Stimulated activated CD8-positive, alpha-beta memory T cell treated with anti-CD3 and anti-CD28 coated beads, Interleukin-7, amount 100 ng/mL, for 4 hours (primary cell): ENCODE data around the gene PPP1R36.
"Not testable (repeated sequence)": the region's sequence is repeated elsewhere in the genome, so short reads cannot be mapped to it uniquely, and the experiment has no call there.

Experiments used
- DNase-seq, 2 donors: peaks; one replicate each; pipeline ENCODE4 v3.0.0-alpha.2; 2020; ENCODE audit warnings: low read depth in 2 of 2

The PPP1R36 gene

DNA sequence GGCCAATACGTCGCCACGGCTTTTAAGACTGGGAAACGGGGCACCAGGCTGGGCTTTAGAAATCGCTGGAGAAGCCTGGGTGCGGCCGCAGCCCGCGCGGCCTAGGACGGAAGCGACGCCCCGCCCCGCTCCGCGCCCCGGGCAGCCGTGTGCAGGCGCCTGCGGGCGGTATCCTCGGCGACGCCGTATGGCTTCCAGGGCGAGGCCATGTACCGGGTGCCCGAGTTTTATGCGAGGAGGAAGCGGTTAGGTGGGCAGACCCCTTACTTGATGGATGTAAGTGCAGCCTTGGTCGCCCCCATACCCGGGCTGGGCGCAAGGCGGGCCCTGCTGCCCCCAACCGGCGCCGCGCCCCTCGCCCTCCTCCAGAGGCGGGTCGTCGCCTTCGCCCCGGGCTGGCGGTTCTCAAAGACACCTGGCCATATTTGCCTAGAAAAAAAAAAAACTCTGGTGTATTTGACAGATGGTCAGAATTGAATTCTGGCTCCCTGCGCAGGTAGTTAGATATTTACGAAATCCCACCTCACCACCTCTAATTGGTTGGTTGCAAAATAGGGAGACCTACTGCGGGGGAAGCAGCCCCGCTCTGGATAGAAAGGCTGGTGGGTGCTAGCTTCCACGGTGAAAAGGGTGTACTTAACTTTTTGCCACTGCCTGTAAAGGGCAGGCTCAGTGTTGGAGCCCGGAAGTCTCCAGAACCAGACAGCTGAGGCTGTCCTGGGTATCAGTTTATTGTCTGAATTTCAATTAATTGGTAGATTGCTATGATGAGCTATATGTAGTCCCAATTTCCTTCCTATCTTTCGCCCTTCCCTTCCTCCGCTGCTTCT, at the start of gene PPP1R36:
Gene PPP1R36, plus strand, starts transcription at position 171 of the 830 bp plus-strand sequence. Its CDS starts 37 bp downstream, at position 208.
- peak in 1 of 2 donors; percentile 16 for DNase-seq

DNA sequence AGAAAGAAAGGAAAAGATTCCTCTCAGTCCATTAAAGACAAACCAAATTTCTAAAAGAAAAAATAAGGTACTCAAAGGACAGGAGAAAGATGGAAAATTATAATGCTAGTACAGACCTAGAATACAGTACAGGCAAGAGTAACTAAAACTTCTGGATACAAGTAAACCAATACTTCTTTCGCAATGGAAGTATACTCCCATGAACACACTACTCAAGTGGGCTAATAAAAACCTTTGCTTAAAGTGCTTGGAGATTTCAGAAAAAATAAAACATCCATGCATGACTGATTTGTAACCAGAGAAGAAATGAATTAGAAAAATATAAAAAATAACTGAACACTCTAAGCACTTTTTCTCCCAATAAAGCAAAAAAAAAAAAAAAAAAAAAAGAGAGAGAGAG, 49.7 kb upstream of the PPP1R36 start:
- no peak for DNase-seq

GRCh38 chr14:64501411-64502171, 48.2 kb upstream of the PPP1R36 start:
- DNase-seq: no peak

- no peak for DNase-seq
Measured at GRCh38 chr14:64502456-64502855, 47.3 kb upstream of the PPP1R36 start.

DNA sequence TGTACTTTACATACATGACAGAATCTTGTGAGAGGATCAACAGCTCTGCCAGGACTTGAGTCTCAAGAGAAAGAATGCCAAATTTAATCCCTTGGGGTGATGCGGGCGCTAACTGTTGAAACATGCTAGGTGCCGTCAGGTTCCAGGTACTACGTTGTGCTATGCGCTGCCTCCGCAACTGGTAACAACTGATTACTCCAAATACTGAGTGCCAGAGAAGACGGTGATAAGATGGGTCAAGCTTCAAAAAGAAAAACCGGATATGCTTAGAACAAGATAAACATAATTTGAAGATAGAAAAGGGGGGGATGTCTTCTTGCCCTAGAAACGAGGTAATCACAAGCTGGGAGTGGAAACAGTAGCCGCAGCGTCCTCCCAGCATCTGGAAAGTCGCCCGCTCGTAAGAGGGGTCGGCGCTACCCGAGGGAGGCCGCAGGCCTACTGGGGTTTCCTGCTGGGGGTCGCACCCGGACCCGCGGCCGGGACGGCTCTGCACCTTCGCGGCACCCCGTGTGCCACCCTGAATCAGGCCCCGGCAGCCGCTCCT, 46.8 kb upstream of the PPP1R36 start:
- no peak for DNase-seq

- peak; percentile 96 for DNase-seq
Measured at GRCh38 chr14:64503434-64504309, 46.1 kb upstream of the PPP1R36 start, which contains the start of gene ZBTB25. Gene ZBTB25 (minus strand): TSS chr14:64503838. CDS start chr14:64490533, 13,305 bp downstream.

DNA sequence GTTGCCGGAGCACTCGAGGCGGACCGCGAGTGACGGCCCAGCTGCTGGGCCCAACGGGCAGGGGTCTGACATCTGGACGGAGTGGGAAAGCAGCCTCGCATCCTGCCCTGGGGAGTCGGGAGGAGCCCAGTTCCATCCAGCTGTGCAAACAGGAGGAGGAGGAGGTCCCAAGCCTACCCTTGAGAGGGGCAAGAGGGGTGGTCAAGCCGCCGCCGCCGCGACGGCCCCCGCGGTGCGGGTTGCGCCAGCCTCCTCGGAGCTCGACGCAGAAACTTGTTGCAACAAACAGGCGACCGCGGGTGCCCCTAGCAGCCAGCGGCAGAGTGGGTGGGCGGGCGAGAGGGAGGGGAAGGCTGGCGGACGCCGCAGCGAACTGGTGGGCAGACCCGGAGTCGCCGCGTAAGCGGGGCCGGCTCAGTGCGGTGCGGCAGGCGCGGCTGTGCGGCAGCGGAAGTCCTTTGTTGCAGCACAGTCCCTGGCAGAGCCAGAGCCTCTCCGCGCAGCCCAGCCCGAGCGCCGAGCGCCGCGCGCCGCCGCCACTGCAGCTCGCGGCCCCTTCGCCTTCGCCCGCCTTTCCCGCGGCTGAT, 45.4 kb upstream of the PPP1R36 start, which contains the start of gene ZBTB1:
Gene ZBTB1, plus strand, starts transcription at position 461 of the 587 bp plus-strand sequence. CDS start 16,735 bp downstream, outside the sequence.
- DNase-seq: peak; percentile 83 to 90

- peak; percentile 77 to 82 for DNase-seq
Measured at GRCh38 chr14:64504897-64505794, 44.6 kb upstream of the PPP1R36 start.

GRCh38 chr14:64506721-64507120, 43.0 kb upstream of the PPP1R36 start:
- DNase-seq: no peak

- peak in 1 of 2 donors; percentile 27 for DNase-seq
Measured at GRCh38 chr14:64507376-64508156, 42.2 kb upstream of the PPP1R36 start.

- DNase-seq: no peak
Measured at GRCh38 chr14:64508215-64508776, 41.5 kb upstream of the PPP1R36 start.

DNA sequence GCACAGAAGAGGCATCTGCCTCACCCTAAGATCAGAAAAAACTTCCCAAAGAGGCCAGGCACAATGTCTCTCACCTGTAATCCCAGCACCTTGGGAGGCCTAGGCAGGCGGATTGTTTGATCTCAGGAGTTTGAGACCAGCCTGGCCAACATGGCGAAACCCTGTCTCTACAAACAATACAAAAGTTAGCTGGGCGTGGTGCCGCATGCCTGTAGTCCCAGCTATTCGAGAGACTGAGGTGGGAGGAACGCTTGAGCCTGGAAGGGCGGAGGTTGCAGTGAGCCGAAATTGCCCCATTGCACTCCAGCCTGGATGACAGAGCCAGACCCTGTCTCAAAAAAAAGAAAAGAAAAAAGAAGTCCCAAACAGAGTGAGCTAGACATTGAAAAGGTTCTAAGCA, 40.7 kb upstream of the PPP1R36 start:
- DNase-seq: no peak

DNA sequence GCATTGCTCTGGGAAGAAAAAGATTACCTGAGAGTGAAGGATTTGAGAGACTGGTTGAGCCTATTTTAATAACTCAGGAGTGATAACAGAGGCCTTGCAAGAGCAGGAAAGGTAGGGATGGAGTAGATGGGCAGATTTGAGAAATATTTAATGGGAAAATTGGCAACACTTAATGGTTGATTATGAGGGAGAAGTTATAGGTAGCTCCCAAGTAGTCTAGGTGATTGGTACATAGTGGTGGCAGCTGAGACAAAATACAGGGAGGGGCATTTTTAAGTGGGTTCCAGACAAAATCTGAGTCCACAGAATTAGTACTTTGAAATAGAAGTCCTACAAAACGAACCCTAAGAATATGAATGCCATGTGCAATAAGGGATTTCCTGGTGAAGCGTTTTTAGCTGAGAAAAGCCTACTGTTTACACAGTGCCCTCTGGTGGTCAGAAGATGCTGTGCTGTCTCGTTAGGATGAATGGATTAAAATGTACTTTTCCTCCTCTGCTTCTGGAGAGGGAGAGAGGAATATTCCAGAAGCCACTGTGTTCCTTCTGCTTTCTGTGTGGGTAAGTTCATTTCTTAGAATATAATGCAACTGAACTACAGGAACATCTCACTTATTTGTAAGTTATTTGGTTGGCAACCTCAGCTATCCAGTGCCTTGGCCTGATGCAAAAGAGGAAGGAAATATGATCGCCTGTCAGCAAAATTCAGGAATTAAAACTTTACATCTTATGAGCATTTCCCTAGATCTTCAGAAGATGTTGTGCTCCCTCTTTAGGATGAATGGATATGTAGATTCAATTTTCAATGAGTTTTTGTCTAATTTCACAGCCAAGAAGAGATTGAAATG, 38.7 kb upstream of the PPP1R36 start:
- DNase-seq: peak; percentile 39 to 64

GRCh38 chr14:64513271-64513670, 36.5 kb upstream of the PPP1R36 start:
- DNase-seq: no peak

- no peak for DNase-seq
Measured at GRCh38 chr14:64515053-64515452, 34.7 kb upstream of the PPP1R36 start.

GRCh38 chr14:64516969-64517368, 32.8 kb upstream of the PPP1R36 start:
- DNase-seq: no peak

DNA sequence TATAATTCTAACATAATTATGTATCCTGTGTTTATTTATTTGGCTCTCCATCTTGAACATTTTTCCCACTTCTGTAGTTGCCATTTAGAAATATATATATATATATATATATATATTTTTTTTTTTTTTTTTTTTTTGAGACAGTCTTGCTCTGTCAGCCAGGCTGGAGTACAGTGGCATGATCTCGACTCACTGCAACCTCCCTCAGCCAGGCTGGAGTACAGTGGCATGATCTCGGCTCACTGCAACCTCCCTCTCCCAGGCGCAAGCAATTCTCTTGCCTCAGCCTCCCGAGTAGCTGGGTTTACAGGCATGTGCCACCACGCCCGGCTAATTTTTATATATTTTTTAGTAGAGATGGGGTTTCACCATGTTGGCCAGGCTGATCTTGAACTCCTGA, 32.1 kb upstream of the PPP1R36 start:
- not testable (repeated sequence) for DNase-seq

GRCh38 chr14:64518229-64518628, 31.5 kb upstream of the PPP1R36 start:
- DNase-seq: no peak
